ENCODE data around the gene SEPTIN5. TPM values are rescaled to one million over a fixed set of nuclear protein-coding genes. Genes with fewer than 3 reads are reported as not detected.

Gene SEPTIN5
- total and polyA plus RNA-seq, 8 donors: 4.2 to 53.4 (median 7.9) TPM

GRCh38 chr22:19730655-19731360, 16.5 kb downstream of the SEPTIN5 start:
- TF ChIP-seq, protein P1, sequence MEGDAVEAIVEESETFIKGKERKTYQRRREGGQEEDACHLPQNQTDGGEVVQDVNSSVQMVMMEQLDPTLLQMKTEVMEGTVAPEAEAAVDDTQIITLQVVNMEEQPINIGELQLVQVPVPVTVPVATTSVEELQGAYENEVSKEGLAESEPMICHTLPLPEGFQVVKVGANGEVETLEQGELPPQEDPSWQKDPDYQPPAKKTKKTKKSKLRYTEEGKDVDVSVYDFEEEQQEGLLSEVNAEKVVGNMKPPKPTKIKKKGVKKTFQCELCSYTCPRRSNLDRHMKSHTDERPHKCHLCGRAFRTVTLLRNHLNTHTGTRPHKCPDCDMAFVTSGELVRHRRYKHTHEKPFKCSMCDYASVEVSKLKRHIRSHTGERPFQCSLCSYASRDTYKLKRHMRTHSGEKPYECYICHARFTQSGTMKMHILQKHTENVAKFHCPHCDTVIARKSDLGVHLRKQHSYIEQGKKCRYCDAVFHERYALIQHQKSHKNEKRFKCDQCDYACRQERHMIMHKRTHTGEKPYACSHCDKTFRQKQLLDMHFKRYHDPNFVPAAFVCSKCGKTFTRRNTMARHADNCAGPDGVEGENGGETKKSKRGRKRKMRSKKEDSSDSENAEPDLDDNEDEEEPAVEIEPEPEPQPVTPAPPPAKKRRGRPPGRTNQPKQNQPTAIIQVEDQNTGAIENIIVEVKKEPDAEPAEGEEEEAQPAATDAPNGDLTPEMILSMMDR (IDR thresholded peaks at IDR 0.05): peak; percentile 84 to 92 (median 88)
- peaks cover 0 to 4% (median 0%) of the 10 kb centered on the region in 3 donors for H3K4me1 ChIP-seq
- no peaks in the 10 kb centered on the region for H3K9me3 ChIP-seq
- intact Hi-C loops (cut with DNase I): loop anchor here in 2 of 3 donors (2.0 to 5.0 kb wide), 2 partner anchors 176 to 180 kb away; no protein-coding TSS in a partner anchor
- H3K36me3 ChIP-seq: no peaks in the 10 kb centered on the region
- peak overlapping the region in 2 of 4 donors; percentile 12 to 35 for H3K4me3 ChIP-seq
- ATAC-seq (peak; percentile 86 to 94 (median 90)), FAIRE-seq (no peak), DNase-seq (peak; percentile 73 to 95 (median 87))
- H3K27me3 ChIP-seq: no peaks in the 10 kb centered on the region
- WGBS, 2 donors: 3% methylated on average over 42 to 48 of the region's 48 CpGs
- H3K27ac ChIP-seq: no peak overlapping the region

- FAIRE-seq (no peak), DNase-seq (no peak), ATAC-seq (no peak)
- H3K4me3 ChIP-seq: no peak overlapping the region
- H3K4me1 ChIP-seq: peaks cover 0 to 4% (median 0%) of the 10 kb centered on the region in 3 donors
- intact Hi-C loops (cut with DNase I): loop anchor here in 2 of 3 donors (2.0 to 5.0 kb wide), 2 partner anchors 176 to 179 kb away; no protein-coding TSS in a partner anchor
- H3K36me3 ChIP-seq: no peaks in the 10 kb centered on the region
- 69 to 72% methylated on average over 21 of the region's 21 CpGs for WGBS, 2 donors
- H3K27ac ChIP-seq: no peak overlapping the region
- H3K9me3 ChIP-seq: no peaks in the 10 kb centered on the region
- no peaks in the 10 kb centered on the region for H3K27me3 ChIP-seq
- TF ChIP-seq, protein P1 (IDR thresholded peaks at IDR 0.05): no peak
Measured at GRCh38 chr22:19731361-19732135, 17.2 kb downstream of the SEPTIN5 start.

GRCh38 chr22:19732403-19733113, 18.3 kb downstream of the SEPTIN5 start:
- intact Hi-C loops (cut with DNase I): loop anchor here in 1 of 3 donors (5.0 kb wide), 1 partner anchor 175 kb away; no protein-coding TSS in a partner anchor
- H3K9me3 ChIP-seq: no peaks in the 10 kb centered on the region

DNA sequence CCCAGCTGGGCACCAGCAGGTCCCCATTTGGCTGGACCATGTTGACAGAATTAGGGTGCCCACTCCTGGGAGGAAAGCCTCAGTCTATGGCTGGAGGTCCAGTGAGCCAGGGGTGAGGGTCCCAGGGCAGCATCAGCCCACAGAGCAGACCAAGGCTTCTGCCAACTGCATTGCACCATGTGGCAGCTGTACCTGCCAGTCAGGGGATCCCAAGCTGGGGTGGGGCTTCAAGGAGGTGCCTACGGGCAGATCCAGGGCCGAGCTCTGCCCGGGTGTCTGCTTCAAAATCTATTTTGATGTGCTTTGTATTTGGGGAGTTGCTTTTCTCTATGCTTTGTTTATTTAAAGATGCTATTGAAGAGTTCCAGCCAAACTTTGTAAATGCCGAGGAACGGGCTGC, 19.5 kb downstream of the SEPTIN5 start:
- H3K27me3 ChIP-seq: no peaks in the 10 kb centered on the region
- 73% methylated on average over 5 of the region's 5 CpGs for WGBS, 2 donors
- TF ChIP-seq, protein P1 (IDR thresholded peaks at IDR 0.05): no peak
- no peak overlapping the region for H3K4me3 ChIP-seq
- H3K27ac ChIP-seq: no peak overlapping the region
- intact Hi-C loops (cut with DNase I): loop anchor here in 1 of 3 donors (5.0 kb wide), 1 partner anchor 174 kb away; no protein-coding TSS in a partner anchor
- no peaks in the 10 kb centered on the region for H3K9me3 ChIP-seq
- DNase-seq (no peak), FAIRE-seq (no peak), ATAC-seq (no peak)
- peaks cover 0 to 4% (median 0%) of the 10 kb centered on the region in 3 donors for H3K4me1 ChIP-seq
- H3K36me3 ChIP-seq: no peaks in the 10 kb centered on the region

More at GRCh38 chr22:19732403-19733113, 18.3 kb downstream of the SEPTIN5 start:
- H3K4me3 ChIP-seq: no peak overlapping the region
- TF ChIP-seq, protein P1 (IDR thresholded peaks at IDR 0.05): no peak
- H3K27ac ChIP-seq: no peak overlapping the region
- ATAC-seq (no peak), DNase-seq (no peak), FAIRE-seq (no peak)
- H3K27me3 ChIP-seq: no peaks in the 10 kb centered on the region
- peaks cover 0 to 4% (median 0%) of the 10 kb centered on the region in 3 donors for H3K4me1 ChIP-seq
- no peaks in the 10 kb centered on the region for H3K36me3 ChIP-seq
- 73 to 74% methylated on average over 10 of the region's 10 CpGs for WGBS, 2 donors
